NOMO-1 (cell line): Measurements from ENCODE around the gene MAPK11.

ENCODE experiments used
- DNase-seq, 2 experiments: peaks; one replicate each; lab custom pipeline; 2025; ENCODE audit not compliant: unreplicated experiment in 2 of 2; lab: John Stamatoyannopoulos, UW

Gene MAPK11

DNA sequence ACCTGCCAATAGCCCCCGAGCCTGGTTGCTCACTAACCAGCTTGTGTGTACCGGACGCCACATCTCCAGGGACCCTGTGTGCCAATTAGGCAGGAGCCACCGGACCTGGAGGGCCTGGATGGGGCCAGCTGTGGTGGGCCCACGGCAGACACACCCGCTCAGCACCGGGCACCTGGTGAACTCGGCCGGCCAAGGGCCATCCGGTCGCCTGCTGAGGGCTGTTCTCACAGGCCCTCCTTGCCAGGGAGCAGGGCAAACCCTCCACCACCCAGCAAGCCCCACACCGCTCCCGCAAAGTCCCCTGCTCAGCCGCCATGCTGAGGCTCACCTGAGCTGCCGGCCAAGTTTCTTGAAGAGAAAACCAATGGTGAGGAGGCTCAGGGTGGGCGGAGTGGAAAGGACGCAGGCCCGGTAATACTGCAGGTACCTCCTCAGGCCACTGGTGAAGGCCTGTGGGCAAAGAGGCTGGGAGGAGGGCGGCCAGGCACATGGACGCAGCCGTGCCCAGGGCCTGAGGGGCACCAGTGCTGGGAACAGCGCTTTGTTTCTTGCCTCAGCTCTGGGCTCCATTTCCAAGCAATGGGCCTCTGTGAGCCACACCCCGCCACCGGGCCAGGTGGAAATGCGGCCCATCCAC is 42.5 kb downstream of the MAPK11 start:
- DNase-seq: no peak

DNA sequence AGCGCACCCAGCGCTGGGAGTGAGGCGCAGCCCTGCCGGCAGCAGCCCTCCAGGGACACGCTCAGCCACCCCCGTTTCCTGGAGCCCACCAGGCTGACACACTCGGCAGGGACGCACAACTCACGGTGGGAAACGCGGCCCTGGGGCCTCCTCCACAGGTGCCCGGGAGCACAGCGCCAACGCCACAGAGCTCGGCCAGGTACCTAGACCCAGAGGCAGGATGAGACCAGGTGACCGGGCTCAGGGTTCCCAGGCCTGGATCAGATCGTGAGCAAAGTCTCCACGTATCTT is 43.4 kb downstream of the MAPK11 start:
- DNase-seq: no peak

DNA sequence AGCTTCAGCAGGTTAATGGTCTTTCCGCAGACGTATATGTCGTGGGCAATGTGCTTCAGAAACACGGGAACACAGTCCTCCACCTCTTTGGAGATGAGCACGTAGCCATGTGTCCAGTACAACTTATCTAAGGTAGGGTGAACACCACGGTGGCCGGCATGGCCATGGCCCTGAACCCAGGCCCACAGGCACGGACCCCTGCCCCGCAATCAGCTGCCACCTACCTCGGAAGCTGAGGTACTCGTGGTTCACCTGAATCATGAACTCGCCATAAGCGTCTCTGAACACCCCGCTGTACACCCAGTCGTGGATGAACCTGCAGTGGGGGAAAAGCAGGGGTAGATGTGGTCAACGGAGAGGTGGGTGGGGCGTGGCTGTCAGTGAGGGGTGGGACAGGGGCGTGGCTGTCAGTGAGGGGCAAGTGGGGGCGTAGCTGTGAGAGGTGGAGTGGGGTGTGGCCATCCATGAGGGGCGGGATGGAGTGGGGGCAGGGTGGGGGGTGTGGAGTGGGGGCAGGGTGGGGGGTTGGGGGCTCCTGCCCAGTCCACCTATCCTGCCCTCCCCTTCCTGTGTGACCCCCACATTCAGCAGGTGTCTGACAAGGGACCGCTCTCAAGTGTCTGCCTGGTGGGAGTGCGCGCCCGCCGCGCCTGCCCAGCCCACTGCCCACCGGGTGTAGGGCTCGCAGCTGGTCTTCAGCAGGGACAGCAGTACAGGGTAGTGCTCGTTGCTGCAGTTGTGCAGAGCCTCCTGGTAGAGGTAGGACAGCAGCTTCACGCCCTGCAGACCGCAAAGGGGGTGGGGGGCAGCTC is 43.9 kb downstream of the MAPK11 start:
- no peak for DNase-seq

DNA sequence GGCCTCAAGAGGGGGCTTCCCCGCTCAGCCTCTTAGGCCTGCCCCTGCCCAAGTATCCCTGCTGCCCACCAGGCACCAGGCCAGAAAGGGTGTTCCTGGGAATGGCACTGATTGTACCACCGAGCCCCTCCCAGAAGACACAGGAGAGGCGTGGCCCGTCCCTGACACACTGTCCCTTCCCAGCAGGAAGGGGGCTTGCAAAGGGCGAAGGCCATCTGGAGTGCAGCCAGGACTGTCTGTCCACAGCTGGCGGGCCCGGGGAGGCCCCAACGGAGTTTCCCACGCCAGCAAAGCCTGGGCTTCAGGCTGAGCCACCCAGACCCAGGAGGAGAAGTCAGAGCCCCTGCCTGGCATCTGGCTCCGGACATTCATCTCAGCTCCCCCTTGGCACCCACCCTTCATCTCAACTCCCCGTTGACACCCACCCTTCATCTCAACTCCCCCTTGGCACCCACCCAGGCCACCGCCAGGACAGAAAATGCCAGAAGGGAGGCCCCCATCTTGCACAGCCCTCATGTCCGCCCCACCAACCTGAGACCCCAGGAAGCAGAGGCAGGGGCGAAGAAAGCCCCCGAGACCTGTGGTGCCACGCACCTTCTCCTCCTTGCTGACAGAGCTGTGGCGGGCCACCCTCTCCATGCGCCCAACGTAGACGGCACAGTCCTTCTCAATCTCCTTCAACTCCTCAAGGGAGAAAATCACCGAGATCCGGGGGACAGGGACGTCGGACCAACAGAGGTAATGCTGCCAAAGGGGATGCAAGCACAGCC is 44.8 kb downstream of the MAPK11 start:
- no peak for DNase-seq

DNA sequence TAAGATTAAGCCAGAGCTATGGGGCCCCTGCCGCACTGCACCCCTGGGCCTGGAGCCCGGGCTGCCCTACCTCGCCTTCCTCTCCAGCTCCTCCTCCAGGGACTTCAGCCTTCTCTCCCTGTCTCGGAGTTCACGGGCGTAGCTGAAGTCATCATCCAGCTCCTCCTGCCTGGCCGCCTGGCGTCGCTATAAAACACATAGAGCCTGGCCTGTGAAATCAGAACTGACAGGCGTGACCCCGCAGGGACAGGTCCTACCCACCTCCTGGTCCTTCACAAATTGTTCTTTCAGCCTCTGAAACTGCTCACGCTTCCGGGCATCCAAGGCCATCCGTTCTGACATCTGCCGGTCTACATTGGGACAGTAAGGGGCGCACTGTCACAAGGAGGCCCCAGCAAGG is 46.1 kb downstream of the MAPK11 start:
- DNase-seq: no peak

DNA sequence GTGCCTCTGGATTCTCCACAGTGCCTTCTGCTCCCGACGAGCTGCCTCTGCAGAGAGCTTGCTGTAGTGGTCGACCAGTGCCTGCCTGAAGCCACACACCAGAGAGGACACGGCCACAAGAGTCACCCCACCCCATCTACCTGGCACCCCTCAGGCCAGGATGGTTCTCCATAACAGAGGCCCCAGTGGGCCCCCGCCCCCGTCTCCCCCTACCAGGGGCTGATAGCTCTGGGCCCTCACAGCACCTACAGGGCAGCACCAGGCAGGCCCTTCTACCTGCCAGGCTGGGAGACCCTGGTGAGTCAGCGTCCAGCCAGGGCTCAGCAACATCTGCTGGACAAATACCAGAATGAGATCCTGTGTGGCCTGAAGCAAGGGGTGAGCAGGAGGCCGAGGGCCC is 47.7 kb downstream of the MAPK11 start:
- DNase-seq: no peak

DNA sequence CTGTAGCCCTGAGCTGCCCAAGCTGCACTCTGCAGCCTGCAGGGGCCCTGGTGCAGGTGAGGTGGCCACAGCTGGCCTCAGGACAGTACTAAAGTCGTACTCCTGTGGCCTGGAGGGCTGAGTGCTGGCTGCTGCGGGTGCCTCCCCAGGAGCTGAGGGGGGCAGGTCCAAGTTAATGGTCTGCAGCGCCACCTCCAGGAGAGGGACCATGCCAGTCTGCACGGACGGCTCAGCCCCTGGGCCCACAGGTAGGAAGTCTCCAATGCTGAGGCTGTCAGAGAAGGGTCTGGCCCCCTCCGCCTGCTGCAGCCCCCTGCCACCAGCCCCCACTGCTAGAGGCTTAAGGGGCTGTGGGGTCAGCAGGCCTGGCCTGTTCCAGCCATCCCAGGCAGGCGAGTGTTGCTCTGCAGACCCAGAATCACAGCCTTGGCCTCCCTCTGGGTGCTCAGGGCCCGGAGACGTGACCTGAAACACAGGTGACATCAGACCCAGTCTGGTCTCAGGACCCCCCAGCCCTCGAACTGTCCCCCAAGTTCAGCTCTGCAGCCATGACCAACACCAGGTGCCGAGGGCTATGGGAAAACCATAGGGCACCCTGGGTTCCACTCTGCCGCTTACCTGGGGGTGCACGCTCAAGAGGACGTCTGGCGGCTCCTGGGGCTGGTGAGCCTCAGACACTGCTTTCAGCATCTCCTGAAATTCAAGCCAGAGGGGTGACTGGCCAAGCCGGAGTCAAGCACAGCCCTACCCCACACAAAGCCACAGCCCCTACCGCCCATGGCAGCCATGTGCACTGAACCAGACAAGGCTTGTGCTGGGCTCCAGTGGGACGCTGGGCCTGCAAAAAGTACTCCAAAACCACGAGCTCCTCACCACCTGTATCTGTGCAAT is 48.5 kb downstream of the MAPK11 start:
- no peak for DNase-seq

DNA sequence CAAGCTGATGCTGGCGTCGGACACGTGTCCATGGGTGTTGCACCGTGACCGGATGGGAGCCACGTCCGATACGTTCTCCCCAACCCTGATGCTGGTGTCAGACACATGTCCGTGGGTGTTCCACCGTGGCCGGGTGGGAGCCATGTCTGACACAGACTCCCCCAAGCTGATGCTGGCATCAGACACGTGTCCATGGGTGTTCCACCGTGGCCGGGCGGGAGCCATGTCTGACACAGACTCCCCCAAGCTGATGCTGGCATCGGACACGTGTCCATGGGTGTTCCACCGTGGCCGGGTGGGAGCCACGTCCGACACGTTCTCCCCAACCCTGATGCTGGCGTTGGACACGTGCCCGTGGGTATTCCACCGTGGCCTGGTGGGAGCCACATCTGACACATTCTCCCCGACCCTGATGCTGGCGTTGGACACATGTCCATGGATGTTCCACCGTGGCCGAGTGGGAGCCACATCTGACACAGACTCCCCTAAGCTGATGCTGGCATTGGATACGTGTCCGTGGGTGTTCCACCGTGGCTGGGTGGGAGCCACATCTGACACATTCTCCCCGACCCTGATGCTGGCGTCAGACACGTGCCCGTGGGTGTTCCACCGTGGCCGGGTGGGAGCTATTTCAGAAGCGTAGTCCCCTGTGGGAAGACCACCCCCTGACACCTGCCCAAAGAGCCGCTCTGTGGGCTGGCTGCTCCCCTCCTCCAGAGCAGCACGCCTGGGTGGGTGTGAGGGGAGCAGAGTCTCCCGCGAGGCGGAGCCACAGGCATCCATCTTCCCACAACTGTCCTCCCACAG is 49.4 kb downstream of the MAPK11 start:
- DNase-seq: no peak

DNA sequence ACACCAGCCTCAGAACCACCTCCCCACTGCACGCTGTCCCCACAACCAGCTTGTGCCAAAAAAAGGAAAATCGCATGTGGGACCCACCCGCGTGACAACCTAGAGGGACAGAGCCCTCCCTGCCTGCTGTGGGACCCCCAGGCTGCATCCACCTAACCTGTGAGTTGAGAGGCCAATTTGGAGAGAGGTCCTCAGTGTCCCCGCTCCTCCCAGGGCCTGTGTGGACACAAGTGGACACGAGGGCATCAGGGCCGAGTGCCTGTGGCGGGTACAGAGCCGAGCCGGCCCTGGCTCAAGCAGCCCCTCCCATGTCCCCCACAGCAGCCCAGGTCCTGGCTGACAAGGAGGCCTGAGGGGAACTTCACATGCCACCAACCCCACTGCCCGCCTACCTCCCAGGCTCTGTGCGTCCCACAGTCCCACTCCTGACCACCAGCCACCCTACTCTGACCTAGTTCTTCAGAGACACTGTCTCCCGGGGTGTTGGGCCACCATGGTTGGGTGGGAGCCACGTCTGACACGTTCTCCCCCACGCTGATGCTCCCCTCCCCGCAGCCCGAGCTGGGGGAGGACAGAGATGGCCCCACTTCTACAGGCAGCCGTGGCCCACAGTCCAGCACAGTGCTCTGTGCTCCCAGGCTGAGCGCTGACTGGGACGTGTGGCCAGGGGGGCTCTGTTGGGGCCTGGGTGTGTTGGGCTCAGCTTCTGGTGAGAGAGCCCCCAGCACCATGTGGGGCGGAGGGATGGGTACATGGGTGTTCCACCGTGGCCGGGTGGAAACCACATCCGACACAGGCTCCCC is 50.2 kb downstream of the MAPK11 start:
- DNase-seq: no peak

DNA sequence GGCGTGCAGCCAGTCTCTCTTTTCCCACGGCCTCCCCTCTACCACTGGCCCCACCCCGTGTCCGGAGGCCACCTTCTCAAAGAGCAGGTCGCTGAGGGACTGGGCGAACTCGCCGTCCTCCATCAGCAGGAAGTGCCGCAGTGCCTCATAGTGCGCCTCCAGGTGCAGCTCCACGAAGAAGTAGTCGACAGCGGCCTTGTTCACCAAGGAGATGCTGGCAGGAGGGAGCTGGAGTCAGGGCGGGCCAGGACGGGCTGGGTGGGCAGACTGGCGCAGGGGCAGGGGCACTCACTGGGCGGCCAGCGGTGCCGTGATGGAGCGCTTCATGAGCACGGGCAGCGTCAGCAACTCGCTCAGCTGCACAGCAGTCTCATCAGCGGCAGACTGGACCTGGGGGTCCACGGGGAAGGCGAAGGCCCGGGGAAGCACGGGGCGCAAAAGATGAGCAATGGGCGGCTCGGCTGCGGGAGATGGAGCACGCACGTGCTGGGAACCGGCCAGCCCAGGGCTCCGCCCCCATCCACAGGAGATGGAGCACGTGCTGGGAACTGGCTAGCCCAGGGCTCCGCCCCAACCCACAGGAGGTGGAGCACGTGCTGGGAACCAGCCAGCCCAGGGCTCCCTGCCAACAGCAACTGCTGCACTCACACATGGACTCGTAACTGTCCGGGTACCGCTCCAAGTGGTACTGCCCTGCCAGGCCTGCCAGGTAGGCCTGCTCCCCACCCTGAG is 51.0 kb downstream of the MAPK11 start:
- no peak for DNase-seq

DNA sequence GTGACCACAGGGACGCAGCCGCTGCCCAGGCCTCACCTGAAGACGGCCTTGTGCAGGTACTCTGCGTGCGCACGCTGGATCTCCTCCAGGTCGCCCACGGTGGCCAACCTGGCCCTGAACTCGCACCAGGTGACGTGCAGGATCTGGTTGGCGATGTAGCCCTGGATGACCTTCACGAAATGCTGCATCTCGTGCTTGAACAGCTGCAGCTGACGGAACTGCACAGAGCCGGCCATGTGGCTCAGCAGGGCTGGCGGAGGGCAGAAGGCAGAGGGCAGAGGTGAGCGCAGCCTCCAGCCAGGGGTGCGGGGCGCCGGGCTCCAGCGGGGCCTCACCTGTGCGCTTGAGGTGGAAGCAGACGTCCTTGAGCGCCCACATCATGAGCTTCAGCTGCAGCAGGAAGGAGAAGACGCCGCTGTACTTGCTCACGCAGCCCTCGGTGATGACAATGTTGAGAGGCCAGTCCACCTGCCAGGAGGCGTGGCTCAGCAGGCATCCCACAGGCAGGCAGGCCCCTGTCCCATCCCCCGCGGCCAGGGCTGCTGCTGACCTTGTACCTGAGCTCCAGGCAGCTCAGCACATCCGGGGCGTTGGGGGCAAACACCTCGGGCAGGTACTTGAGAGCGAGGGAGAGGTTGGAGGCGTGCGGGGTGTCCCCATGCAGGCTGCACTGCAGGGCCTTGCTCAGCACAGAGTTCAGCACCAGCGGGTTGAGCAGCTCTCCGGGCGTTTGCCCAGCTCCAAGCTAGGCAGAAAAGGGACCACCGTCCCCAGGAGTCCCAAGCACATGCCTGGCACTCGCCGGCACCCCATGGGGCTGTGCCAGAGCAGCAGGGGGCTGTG is 51.8 kb downstream of the MAPK11 start:
- DNase-seq: no peak

DNA sequence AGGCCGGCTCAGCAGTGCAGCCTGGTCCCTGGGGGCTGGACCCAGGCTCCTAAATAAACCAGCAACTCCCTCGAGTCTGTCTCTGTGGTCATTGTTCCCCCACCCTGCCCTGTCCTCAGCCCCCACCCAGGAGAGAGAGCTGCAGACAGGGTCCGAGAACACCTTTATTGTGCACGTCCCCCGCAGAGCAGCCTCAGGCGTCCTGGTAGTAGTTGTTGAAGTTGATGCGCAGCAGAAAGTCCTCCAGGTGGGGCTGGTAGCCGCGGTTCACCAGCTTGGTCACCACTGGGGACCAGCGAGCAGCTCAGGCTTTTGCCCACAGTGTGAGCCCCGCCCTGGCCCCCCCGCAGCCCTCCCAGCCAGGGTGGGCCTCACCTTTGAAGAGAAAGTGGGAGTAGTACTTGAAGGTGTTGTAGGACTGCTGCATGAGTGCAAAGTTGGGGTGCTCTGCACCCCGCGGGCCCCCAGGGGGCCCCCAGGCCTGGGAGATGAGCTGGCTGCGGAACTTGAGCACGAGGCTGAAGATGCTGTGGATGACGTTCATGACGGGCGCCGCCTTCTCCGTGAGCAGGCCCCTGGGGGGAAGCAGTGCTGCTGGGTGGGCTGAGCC is 52.5 kb downstream of the MAPK11 start:
- no peak for DNase-seq

DNA sequence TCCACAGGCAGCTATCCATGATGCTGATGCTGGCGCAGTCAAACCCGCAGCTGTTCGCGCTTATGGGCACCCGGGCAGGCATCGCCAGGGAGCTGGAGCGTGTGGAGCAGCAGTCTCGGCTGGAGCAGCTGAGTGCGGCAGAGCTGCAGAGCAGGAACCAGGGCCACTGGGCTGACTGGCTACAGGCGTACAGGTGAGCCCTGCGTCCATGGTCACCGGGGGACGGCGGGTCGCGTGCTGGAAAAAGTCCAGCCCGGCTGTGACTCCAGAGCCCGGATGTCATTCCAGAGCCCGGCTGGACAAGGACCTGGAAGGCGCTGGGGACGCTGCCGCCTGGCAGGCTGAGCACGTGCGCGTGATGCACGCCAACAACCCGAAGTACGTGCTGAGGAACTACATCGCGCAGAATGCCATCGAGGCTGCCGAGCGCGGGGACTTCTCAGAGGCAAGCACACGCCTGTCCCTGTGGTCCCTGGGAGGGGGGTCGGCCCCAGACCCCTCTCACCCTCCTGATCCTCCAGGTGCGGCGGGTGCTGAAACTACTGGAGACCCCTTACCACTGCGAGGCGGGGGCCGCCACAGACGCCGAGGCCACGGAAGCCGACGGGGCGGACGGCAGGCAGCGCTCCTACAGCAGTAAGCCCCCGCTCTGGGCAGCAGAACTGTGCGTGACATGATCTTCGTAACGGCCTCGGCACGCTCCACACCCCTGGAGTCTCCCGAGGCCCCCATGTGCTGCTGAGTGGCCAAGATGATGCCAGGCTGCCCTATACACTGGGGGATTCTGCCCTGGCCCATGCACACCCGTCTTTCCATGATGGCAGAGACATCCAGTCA is 53.3 kb downstream of the MAPK11 start:
- DNase-seq: no peak

DNA sequence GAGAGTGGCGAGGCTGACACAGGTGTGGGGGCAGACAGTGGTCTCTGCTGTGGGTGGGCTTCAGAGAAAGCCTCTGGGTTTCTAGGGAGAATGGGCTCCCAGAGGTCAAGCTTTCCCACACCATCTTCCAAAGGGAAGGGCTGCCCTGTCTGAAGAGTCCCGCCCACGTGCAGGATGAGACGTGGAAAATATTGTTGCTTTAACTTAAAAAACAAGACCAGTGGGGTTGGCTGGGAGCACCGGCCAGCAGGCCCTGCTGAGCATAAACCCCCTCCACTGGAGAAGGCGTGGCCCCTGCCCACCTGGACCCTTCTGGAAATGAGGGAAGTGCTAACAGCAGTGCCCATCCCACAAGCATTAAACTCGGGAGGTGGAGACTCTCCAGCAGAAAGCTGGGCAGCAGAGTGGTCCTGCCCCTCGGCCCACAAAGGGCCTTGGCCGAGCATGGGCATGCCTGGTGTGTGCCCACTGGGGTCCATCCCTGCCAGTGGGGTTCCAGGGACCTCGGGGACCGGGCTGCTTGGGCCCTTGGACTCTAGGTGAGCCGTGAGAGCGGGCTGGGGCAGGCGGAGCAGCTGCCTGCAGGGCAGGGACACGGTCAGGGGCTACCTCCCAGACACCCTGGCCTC is 54.0 kb downstream of the MAPK11 start:
- DNase-seq: no peak

DNA sequence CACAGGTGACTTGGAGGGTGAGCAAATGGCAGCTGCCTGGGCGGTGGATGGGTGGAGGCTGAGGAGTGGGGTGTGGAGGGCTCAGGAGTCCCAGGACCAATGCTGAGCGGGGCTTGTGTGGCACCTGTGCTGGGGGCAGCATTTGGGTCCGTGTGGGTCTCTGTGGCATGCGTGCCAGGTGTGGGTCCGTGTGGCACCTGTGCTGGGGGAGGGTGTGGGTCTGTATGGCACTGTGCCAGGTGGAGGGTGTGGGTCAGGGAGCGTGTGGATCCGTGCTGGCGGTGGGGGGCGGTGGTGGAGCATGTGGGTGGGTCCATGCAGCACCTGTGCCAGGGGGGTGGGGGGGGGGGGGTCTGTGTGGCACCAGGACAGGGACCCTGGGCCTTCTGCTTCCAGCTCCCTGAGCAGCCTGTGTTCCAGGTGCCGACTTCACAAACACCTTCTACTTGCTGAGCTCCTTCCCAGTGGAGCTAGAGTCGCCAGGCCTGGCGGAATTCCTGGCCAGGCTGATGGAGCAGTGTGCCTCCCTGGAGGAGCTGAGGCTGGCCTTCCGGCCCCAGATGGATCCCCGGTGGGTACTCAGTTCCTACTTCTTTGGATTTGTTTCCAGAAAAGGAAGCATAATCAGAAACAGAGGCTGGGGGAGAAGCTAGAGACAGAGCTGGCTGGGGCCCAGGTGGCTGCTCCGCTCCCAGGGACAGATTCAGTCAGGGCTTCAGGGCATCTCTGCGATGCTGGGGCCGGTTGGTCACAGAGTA is 54.7 kb downstream of the MAPK11 start:
- no peak for DNase-seq
